GM21529 (cell line): ENCODE measurements around the gene NIPSNAP2.
A peak's percentile ranks its signal among the peaks of the same experiment; 100 is the strongest.
"Not testable (repeated sequence)": the region's sequence is repeated elsewhere in the genome, so short reads cannot be mapped to it uniquely, and the experiment has no call there.

Experiments
- ATAC-seq: cut with Tn5 transposase; IDR thresholded peaks from one replicate; pipeline ENCODE4 v1.9.1; 2021; ENCODE audit not compliant: unreplicated experiment

NIPSNAP2 gene

DNA sequence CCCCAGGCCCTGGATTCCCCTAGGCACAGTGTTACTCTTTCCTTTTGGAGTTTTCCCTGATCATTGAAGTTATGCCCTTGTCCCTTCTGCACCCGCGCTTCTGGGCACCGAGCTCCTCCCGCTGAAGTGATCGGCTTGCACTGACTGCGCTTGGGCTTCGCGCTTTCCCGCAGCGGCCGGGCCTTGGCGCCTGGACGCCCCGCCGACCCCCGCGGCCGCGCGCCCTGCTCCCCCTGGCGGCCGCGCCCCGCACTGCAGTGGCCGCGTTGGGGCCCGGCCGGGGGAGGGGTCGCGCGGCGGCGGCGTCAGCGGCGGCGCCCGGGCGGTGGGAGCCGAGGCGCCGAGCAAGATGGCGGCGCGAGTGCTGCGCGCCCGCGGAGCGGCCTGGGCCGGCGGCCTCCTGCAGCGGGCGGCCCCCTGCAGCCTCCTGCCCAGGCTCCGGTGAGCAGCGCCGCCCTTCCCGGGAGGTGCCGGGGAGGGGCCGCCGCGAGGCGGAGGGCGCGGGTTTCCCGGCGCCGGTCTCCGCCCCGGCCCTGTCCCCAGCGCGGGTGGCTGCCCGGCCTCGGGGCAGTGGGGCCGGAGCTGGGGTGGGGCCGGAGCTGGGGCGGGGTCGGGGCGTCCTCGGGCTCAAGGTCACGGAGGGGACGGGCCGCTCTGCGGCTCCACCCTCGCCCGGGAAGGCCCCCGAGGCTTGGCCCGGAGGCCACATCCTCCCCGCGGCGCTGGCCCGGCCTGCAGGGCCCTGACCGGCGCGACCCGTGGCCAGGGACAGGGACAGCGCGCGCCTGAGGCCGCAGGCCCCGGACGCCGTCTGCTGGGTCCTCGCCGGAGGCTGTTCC lies at the start of gene NIPSNAP2:
Gene NIPSNAP2 (plus strand): TSS at position 325 of the 839 bp plus-strand sequence. CDS start 25 bp downstream, at position 350.
- ATAC-seq, result peak; percentile 79

DNA sequence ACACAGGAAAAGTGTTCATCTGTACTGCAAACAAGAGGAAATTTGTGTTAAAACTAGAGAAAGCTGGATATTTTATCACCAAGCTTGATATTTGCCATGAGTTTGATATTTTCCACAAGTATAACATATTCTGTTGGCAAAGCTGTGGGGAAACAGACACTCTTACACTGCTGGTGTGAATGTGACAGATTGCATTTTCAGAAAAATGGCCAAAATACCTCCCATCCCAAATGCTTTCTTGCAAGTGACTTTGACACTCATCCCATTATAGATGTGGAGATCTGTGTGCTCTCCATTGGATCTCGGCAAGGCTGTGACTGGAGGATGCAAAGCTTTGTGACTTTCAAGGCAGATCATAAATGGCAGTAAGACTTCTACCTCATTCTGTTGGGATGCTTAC lies 46.6 kb upstream of the NIPSNAP2 start:
- ATAC-seq, result no peak

GRCh38 chr7:55928006-55928767 lies 36.2 kb upstream of the NIPSNAP2 start:
- no peak for ATAC-seq

- no peak for ATAC-seq
Observed at GRCh38 chr7:55931421-55932151, 32.8 kb upstream of the NIPSNAP2 start.

DNA sequence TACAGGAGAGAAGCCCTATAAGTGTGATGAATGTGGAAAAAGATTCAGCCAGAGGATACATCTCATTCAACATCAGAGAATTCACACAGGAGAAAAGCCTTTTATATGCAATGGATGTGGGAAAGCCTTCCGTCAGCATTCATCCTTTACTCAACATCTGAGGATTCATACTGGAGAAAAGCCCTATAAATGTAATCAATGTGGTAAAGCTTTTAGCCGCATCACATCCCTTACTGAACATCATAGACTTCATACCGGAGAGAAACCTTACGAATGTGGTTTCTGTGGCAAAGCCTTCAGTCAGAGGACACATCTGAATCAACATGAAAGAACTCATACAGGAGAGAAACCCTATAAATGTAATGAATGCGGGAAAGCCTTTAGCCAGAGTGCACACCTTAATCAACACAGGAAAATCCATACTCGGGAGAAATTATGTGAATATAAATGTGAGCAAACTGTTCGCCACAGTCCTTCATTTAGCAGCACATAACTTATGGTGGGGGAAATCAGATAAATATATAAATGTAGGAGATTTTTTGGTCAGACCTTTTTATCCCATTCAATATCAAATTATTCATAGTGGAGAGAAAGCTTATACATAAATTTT lies 24.8 kb upstream of the NIPSNAP2 start:
- no peak for ATAC-seq

- ATAC-seq, result no peak
Observed at GRCh38 chr7:55946545-55946944, 17.8 kb upstream of the NIPSNAP2 start.

GRCh38 chr7:55951637-55952351 lies 12.6 kb upstream of the NIPSNAP2 start, which contains the start of gene MRPS17:
TSS of gene MRPS17 (plus strand) at chr7:55951877. CDS start at chr7:55953196, 1,319 bp downstream.
- ATAC-seq, result peak; percentile 100

DNA sequence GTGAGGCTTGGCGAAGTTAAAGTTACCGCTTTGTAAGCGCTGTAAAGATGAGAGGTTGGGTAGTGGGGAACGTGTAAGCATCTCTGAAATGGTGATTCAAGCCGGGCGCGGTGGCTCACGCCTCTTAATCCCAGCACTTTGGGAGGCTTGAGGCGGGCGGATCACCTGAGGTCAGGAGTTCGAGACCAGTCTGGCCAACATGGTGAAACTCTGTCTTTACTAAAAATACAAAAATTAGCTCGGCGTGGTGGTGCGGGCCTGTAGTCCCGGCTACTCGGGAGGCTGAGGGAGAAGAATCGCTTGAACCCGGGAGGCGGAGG lies 12.1 kb upstream of the NIPSNAP2 start:
- not testable (repeated sequence) for ATAC-seq

GRCh38 chr7:55953707-55954475 lies 10.5 kb upstream of the NIPSNAP2 start:
- no peak for ATAC-seq

DNA sequence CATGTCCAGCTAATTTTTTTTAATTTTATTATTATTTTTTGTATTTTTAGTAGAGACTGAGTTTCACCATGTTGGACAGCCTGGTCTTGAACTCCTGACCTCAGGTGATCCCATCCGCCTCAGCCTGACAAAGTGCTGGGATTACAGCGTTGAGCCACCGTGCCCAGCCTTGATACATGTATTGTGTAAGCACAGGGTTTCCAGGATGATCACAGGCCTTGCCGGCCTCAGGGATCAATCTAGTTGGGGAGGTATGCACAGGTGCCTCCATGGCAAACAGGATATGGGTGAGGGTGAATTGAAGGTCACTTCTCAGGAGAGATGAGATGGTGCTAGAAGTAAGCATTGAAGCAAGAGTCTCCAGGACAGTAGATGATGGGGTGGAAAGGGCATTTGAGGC lies 7.2 kb upstream of the NIPSNAP2 start:
- ATAC-seq, result no peak

GRCh38 chr7:55962014-55962413 lies 2.4 kb upstream of the NIPSNAP2 start:
- no peak for ATAC-seq

- no peak for ATAC-seq
Observed at GRCh38 chr7:55963584-55964168, 709 bp upstream of the NIPSNAP2 start.

- ATAC-seq, result no peak
Observed at GRCh38 chr7:55965100-55965470, 700 bp downstream of the NIPSNAP2 start.

- no peak for ATAC-seq
Observed at GRCh38 chr7:55965805-55966421, 1.5 kb downstream of the NIPSNAP2 start.

DNA sequence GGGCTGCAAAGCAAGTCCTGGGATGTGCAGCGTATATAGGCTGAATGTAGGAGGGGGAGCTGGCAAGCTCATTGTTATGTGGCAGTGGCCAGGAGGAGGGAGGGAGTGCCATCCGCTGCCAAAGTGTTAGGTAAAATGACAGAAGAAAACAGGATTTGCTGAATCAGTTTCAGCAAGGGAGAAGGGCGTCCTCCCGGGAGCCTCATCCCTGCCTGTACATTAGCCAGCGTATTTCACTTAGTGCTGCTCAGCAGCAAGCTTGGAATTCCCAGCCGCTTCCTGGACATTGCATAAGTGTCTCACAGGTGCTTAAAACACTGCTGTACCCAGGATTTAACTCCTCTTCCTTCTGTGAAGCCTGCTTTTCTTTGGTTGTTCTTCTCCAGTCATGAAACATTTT lies 2.5 kb downstream of the NIPSNAP2 start:
- ATAC-seq, result no peak

GRCh38 chr7:55969391-55969790 lies 5.0 kb downstream of the NIPSNAP2 start:
- no peak for ATAC-seq

GRCh38 chr7:55970561-55970960 lies 6.2 kb downstream of the NIPSNAP2 start:
- ATAC-seq, result no peak

DNA sequence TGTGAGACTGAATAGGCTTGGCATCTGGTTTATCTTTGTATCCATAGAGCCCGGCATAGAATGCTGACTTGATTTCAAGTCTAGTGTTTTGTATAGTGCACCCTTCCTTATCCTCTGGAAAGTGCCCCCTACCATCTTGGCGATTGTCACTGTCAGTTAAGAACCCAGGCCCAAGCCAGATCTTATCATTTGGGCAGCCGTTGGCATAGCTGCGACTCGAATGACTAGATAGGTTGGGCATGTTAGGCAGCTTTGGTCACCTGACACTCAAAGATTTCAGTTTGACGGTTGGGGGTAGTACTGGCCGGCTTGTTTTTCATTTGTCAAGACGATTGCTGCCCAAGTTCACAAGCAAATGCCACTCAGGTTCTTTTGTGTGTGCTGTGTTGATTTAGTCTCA lies 6.6 kb downstream of the NIPSNAP2 start:
- ATAC-seq, result no peak

- ATAC-seq, result no peak
Observed at GRCh38 chr7:55973747-55974250, 9.4 kb downstream of the NIPSNAP2 start.
